IMR-90 (cell line): ENCODE data around the gene TAF9.
A peak's percentile ranks its signal among the peaks of the same experiment; 100 is the strongest.

Source experiments
- CTCF ChIP-seq: conservative IDR thresholded peaks from 2 replicates; pipeline ENCODE4 v1.5.1; 2012; ENCODE audit warnings: mild to moderate bottlenecking, low read depth, low read length, improper control_type of control experiment
- POLR2A ChIP-seq: IDR thresholded peaks from 2 replicates; pipeline ENCODE4 v1.6.1; 2012; ENCODE audit warnings: mild to moderate bottlenecking, low read depth, low read length

- TF ChIP-seq CTCF (peak; percentile 34), POLR2A (no peak)
Observed at GRCh38 chr5:69414885-69415583, 45.7 kb upstream of the TAF9 start, which contains the start of gene MARVELD2.
